ENCODE measurements around the gene TRIM54.
A peak's percentile ranks its signal among the peaks of the same experiment; 100 is the strongest.

TRIM54 gene

GRCh38 chr2:27356382-27357181 is 74.4 kb downstream of the TRIM54 start, which contains the start of gene GTF3C2:
GTF3C2 (minus strand) TSS chr2:27356764; CDS start chr2:27343554, 13,210 bp downstream.
- peak within 1 kb of the TSS; percentile 99 for H3K4me3 ChIP-seq (ENCODE audit: low read length)
- no peak for TF ChIP-seq CTCF (IDR thresholded peaks at IDR 0.05; ENCODE audit: insufficient read depth, low read depth, low read length, missing control alignments)
- DNase-seq (ENCODE audit: low read depth): peak; percentile 98

Measured in epithelial cell of esophagus (primary cell).